ENCODE measurements around the gene TIMM17B.
"Not testable (repeated sequence)": the region's sequence is repeated elsewhere in the genome, so short reads cannot be mapped to it uniquely, and the experiment has no call there.

Gene TIMM17B

GRCh38 chrX:48893556-48894348 is 3.8 kb downstream of the TIMM17B start:
- peaks cover 10% of the 10 kb centered on the region for H3K36me3 Mint-ChIP-seq (ENCODE audit: low read depth)
- H3K4me3 Mint-ChIP-seq: no peak overlapping the region
- no peak overlapping the region for H3K27ac Mint-ChIP-seq
- peaks cover 13% of the 10 kb centered on the region for H3K9me3 Mint-ChIP-seq
- no peak for TF ChIP-seq CTCF (IDR thresholded peaks at IDR 0.05; ENCODE audit: unreplicated experiment in 3 of 3)
- peaks cover 26% of the 10 kb centered on the region for H3K4me1 Mint-ChIP-seq
- no peaks in the 10 kb centered on the region for H3K27me3 Mint-ChIP-seq (ENCODE audit: low read depth)

GRCh38 chrX:48892896-48893295 is 4.7 kb downstream of the TIMM17B start:
- no peaks in the 10 kb centered on the region for H3K27me3 Mint-ChIP-seq (ENCODE audit: low read depth)
- H3K4me3 Mint-ChIP-seq: peak overlapping the region; percentile 70 to 78 (median 75)
- TF ChIP-seq CTCF (IDR thresholded peaks at IDR 0.05; ENCODE audit: unreplicated experiment in 3 of 3): no peak
- no peak overlapping the region for H3K27ac Mint-ChIP-seq
- peaks cover 13% of the 10 kb centered on the region for H3K9me3 Mint-ChIP-seq
- H3K4me1 Mint-ChIP-seq: peaks cover 26% of the 10 kb centered on the region
- peaks cover 10% of the 10 kb centered on the region for H3K36me3 Mint-ChIP-seq (ENCODE audit: low read depth)

- no peaks in the 10 kb centered on the region for H3K27me3 Mint-ChIP-seq (ENCODE audit: low read depth)
- H3K36me3 Mint-ChIP-seq (ENCODE audit: low read depth): peaks cover 10% of the 10 kb centered on the region
- TF ChIP-seq CTCF (IDR thresholded peaks at IDR 0.05; ENCODE audit: unreplicated experiment in 3 of 3): peak; percentile 21 to 50 (median 38)
- peaks cover 13% of the 10 kb centered on the region for H3K9me3 Mint-ChIP-seq
- H3K4me1 Mint-ChIP-seq: peaks cover 20% of the 10 kb centered on the region
- H3K4me3 Mint-ChIP-seq: peak overlapping the region; percentile 75 to 81 (median 80)
- peak overlapping the region in 2 of 3 experiments; percentile 30 to 48 for H3K27ac Mint-ChIP-seq
Measured at GRCh38 chrX:48891402-48892288, 5.9 kb downstream of the TIMM17B start.

- peak overlapping the region; percentile 85 to 89 (median 85) for H3K4me3 Mint-ChIP-seq
- no peaks in the 10 kb centered on the region for H3K27me3 Mint-ChIP-seq (ENCODE audit: low read depth)
- peaks cover 17% of the 10 kb centered on the region for H3K4me1 Mint-ChIP-seq
- peak overlapping the region; percentile 64 to 87 (median 83) for H3K27ac Mint-ChIP-seq
- H3K9me3 Mint-ChIP-seq: peaks cover 16% of the 10 kb centered on the region
- peaks cover 10% of the 10 kb centered on the region for H3K36me3 Mint-ChIP-seq (ENCODE audit: low read depth)
- no peak for TF ChIP-seq CTCF (IDR thresholded peaks at IDR 0.05; ENCODE audit: unreplicated experiment in 3 of 3)
Measured at GRCh38 chrX:48890934-48891401, 6.6 kb downstream of the TIMM17B start.

GRCh38 chrX:48890296-48890925 is 7.2 kb downstream of the TIMM17B start:
- Mint-ChIP-seq H3K27me3 (ENCODE audit: low read depth) (no peaks in the 10 kb centered on the region), H3K27ac (peak overlapping the region; percentile 64 to 87 (median 83)), H3K4me1 (peaks cover 14% of the 10 kb centered on the region), H3K4me3 (peak overlapping the region; percentile 85 to 89 (median 85)), H3K9me3 (peaks cover 16% of the 10 kb centered on the region), H3K36me3 (ENCODE audit: low read depth) (peaks cover 8% of the 10 kb centered on the region)
- TF ChIP-seq CTCF (IDR thresholded peaks at IDR 0.05; ENCODE audit: unreplicated experiment in 3 of 3): no peak

GRCh38 chrX:48886586-48886985 is 11.0 kb downstream of the TIMM17B start:
- H3K4me1 Mint-ChIP-seq; H3K36me3 Mint-ChIP-seq (ENCODE audit: low read depth); H3K27me3 Mint-ChIP-seq (ENCODE audit: low read depth); H3K4me3 Mint-ChIP-seq; H3K27ac Mint-ChIP-seq: not testable (repeated sequence)
- peaks cover 13% of the 10 kb centered on the region for H3K9me3 Mint-ChIP-seq
